IMR-90 (cell line): ENCODE measurements around the gene CNGB1. TPM values are rescaled to one million over a fixed set of nuclear protein-coding genes. Genes with fewer than 3 reads are reported as not detected.

ENCODE experiments used
- ATAC-seq: fragments of 200-7000 bp; cut with Tn5 transposase; 2 replicates; pipeline ENCODE4 v1.9.1; 2020; ENCODE audit warnings: low read depth, mild to moderate bottlenecking, moderate library complexity
- BruUV-seq: library from RNA; stranded (reverse); fragments of 400-500 nt; replicated peaks from 2 replicates; lab custom pipeline; 2021; lab: Mats Ljungman, UMichigan
- CTCF ChIA-PET: fragments of 300-600 bp; formaldehyde crosslinking; extraction: SDS; loops from one replicate; lab custom pipeline; 2021; ENCODE audit warnings: antibody characterized with exemption; lab: Yijun Ruan, JAX
- POLR2A ChIA-PET: fragments of 300-600 bp; sonication (Branson Sonifier 250); formaldehyde crosslinking; loops from one replicate; lab custom pipeline; 2022; ENCODE audit warnings: antibody characterized with exemption; ENCODE audit not compliant: unreplicated experiment; lab: Charles Lee
- DNase-seq: peaks from one replicate; pipeline ENCODE4 v3.0.0; 2013
- H2AFZ ChIP-seq: replicated peaks from 2 replicates; pipeline ENCODE3; 2013; ENCODE audit warnings: low read length, mild to moderate bottlenecking; ENCODE audit not compliant: poor library complexity
- H2AK5ac ChIP-seq: 2 replicates; pipeline ENCODE4 v1.6.1; 2013; ENCODE audit warnings: low read depth, low read length, inconsistent platforms
- H2AK9ac ChIP-seq: replicated peaks from 2 replicates; pipeline ENCODE3; 2013; ENCODE audit warnings: mild to moderate bottlenecking, low read depth, low read length, moderate library complexity; ENCODE audit not compliant: poor library complexity
- H2BK120ac ChIP-seq: 2 replicates; pipeline ENCODE4 v1.6.1; 2013; ENCODE audit warnings: low read depth, low read length, inconsistent platforms
- H2BK15ac ChIP-seq: 3 replicates; pipeline ENCODE4 v1.6.1; 2013; ENCODE audit warnings: low read depth, low read length, inconsistent platforms
- H2BK20ac ChIP-seq: 2 replicates; pipeline ENCODE4 v1.6.1; 2013; ENCODE audit warnings: low read depth, mild to moderate bottlenecking, inconsistent platforms, low read length, moderate library complexity
- H2BK5ac ChIP-seq: 2 replicates; pipeline ENCODE4 v1.6.1; 2013; ENCODE audit warnings: mild to moderate bottlenecking, low read depth, low read length, inconsistent platforms; ENCODE audit not compliant: poor library complexity, severe bottlenecking
- H3K14ac ChIP-seq: replicated peaks from 2 replicates; pipeline ENCODE4 v1.6.1; 2013; ENCODE audit warnings: low read depth, low read length, inconsistent platforms
- H3K18ac ChIP-seq: 2 replicates; pipeline ENCODE4 v1.6.1; 2013; ENCODE audit warnings: low read depth, low read length, control low read depth
- H3K23ac ChIP-seq: 2 replicates; pipeline ENCODE4 v1.6.1; 2013; ENCODE audit warnings: low read depth, low read length, inconsistent platforms
- H3K27ac ChIP-seq: 2 replicates; pipeline ENCODE4 v1.5.1; 2013; ENCODE audit warnings: mild to moderate bottlenecking, control low read depth, low read length; ENCODE audit not compliant: insufficient read depth
- H3K27me3 ChIP-seq: 2 replicates; pipeline ENCODE4 v1.6.1; 2013; ENCODE audit warnings: low read length; ENCODE audit not compliant: control insufficient read depth, insufficient read depth
- H3K36me3 ChIP-seq: 2 replicates; pipeline ENCODE4 v1.6.1; 2013; ENCODE audit warnings: low read length, mixed read lengths; ENCODE audit not compliant: control insufficient read depth, insufficient read depth
- H3K4ac ChIP-seq: 2 replicates; pipeline ENCODE4 v1.6.1; 2013; ENCODE audit warnings: low read depth, low read length, inconsistent platforms
- H3K4me1 ChIP-seq: 2 replicates; pipeline ENCODE4 v1.6.1; 2013; ENCODE audit warnings: low read length, mixed read lengths; ENCODE audit not compliant: control insufficient read depth, insufficient read depth
- H3K4me2 ChIP-seq: 2 replicates; pipeline ENCODE4 v1.6.1; 2013; ENCODE audit warnings: low read depth, mild to moderate bottlenecking, control low read depth, low read length, moderate library complexity
- H3K4me3 ChIP-seq: 2 replicates; pipeline ENCODE4 v1.5.1; 2013; ENCODE audit warnings: low read depth, mild to moderate bottlenecking, control low read depth, low read length, moderate library complexity; ENCODE audit not compliant: insufficient read depth
- H3K56ac ChIP-seq: 2 replicates; pipeline ENCODE4 v1.6.1; 2013; ENCODE audit warnings: low read length, inconsistent platforms; ENCODE audit not compliant: insufficient read depth; ENCODE audit errors: extremely low read depth
- H3K79me1 ChIP-seq, 2 experiments: 2 replicates each; pipeline ENCODE4 v1.6.1; 2013; ENCODE audit warnings: low read length in 2 of 2, inconsistent platforms in 1 of 2, low read depth in 1 of 2
- H3K9ac ChIP-seq: 2 replicates; pipeline ENCODE4 v1.6.1; 2013; ENCODE audit warnings: low read depth, low read length, control low read depth
- H3K9me1 ChIP-seq: 2 replicates; pipeline ENCODE4 v1.6.1; 2013; ENCODE audit warnings: low read length, inconsistent platforms; ENCODE audit not compliant: insufficient read depth
- H3K9me3 ChIP-seq: 2 replicates; pipeline ENCODE4 v1.6.1; 2013; ENCODE audit warnings: low read length; ENCODE audit not compliant: control insufficient read depth, insufficient read depth
- H4K20me1 ChIP-seq: 2 replicates; pipeline ENCODE4 v1.6.1; 2013; ENCODE audit warnings: low read length, inconsistent platforms; ENCODE audit not compliant: insufficient read depth
- H4K5ac ChIP-seq: 2 replicates; pipeline ENCODE4 v1.6.1; 2013; ENCODE audit warnings: mild to moderate bottlenecking, low read depth, low read length, control low read depth
- H4K8ac ChIP-seq, 2 experiments: 2 replicates each; pipeline ENCODE4 v1.6.1; 2013; ENCODE audit warnings: low read depth in 2 of 2, low read length in 2 of 2, control low read depth in 1 of 2, inconsistent platforms in 1 of 2
- H4K91ac ChIP-seq: 2 replicates; pipeline ENCODE4 v1.6.1; 2013; ENCODE audit warnings: low read depth, low read length, inconsistent platforms; ENCODE audit not compliant: insufficient read depth
- BHLHE40 ChIP-seq: fragments of 150-350 bp; IDR thresholded peaks from 2 replicates; pipeline ENCODE4 v1.6.1; 2016; ENCODE audit warnings: mild to moderate bottlenecking, low read depth, low read length
- CEBPB ChIP-seq: IDR thresholded peaks from 2 replicates; pipeline ENCODE4 v1.6.1; 2012; ENCODE audit warnings: low read depth, low read length, improper control_type of control experiment
- CHD1 ChIP-seq: IDR thresholded peaks from 2 replicates; pipeline ENCODE4 v1.6.1; 2012; ENCODE audit warnings: low read depth, low read length, improper control_type of control experiment
- CTCF ChIP-seq: conservative IDR thresholded peaks from 2 replicates; pipeline ENCODE4 v1.5.1; 2012; ENCODE audit warnings: mild to moderate bottlenecking, low read depth, low read length, improper control_type of control experiment
- ELK1 ChIP-seq: fragments of 150-350 bp; IDR thresholded peaks from 2 replicates; pipeline ENCODE4 v1.6.1; 2016; ENCODE audit warnings: low read depth, mild to moderate bottlenecking, low read length, moderate library complexity, borderline replicate concordance
- FOS ChIP-seq: fragments of 150-350 bp; IDR thresholded peaks from 2 replicates; pipeline ENCODE4 v1.6.1; 2016; ENCODE audit warnings: low read depth, low read length
- MAFK ChIP-seq: IDR thresholded peaks from 2 replicates; pipeline ENCODE4 v1.6.1; 2012; ENCODE audit warnings: low read depth, low read length, improper control_type of control experiment
- MAZ ChIP-seq: IDR thresholded peaks from 2 replicates; pipeline ENCODE4 v1.6.1; 2012; ENCODE audit warnings: low read depth, mild to moderate bottlenecking, low read length, improper control_type of control experiment, moderate library complexity, borderline replicate concordance
- MXI1 ChIP-seq: IDR thresholded peaks from 2 replicates; pipeline ENCODE4 v1.6.1; 2012; ENCODE audit warnings: low read depth, mild to moderate bottlenecking, low read length, moderate library complexity, borderline replicate concordance
- NFE2L2 ChIP-seq: fragments of 150-350 bp; IDR thresholded peaks from 2 replicates; pipeline ENCODE4 v1.6.1; 2016; ENCODE audit warnings: low read depth, mild to moderate bottlenecking, low read length
- POLR2A ChIP-seq: IDR thresholded peaks from 2 replicates; pipeline ENCODE4 v1.6.1; 2012; ENCODE audit warnings: mild to moderate bottlenecking, low read depth, low read length
- RAD21 ChIP-seq: IDR thresholded peaks from 2 replicates; pipeline ENCODE4 v1.6.1; 2012; ENCODE audit warnings: low read length, improper control_type of control experiment
- RCOR1 ChIP-seq: IDR thresholded peaks from 2 replicates; pipeline ENCODE4 v1.6.1; 2012; ENCODE audit warnings: mild to moderate bottlenecking, low read length, improper control_type of control experiment; ENCODE audit not compliant: insufficient replicate concordance
- RFX5 ChIP-seq: IDR thresholded peaks from 2 replicates; pipeline ENCODE4 v1.8.0; 2012; ENCODE audit warnings: low read depth, mild to moderate bottlenecking, low read length, moderate library complexity
- SMC3 ChIP-seq: fragments of 150-350 bp; IDR thresholded peaks from 2 replicates; pipeline ENCODE4 v1.6.1; 2016; ENCODE audit warnings: low read depth, mild to moderate bottlenecking, antibody characterized with exemption, low read length, moderate library complexity
- WGBS, 2 experiments: methylation state at CpG; one replicate each; pipeline versions ENCODE4 v1.1.5 to v1.1.7; 2013; ENCODE audit warnings: missing lambda C conversion rate in 2 of 2; ENCODE audit not compliant: insufficient read length in 1 of 2; ENCODE audit errors: extremely low coverage in 2 of 2; 5-methylcytosine and 5-hydroxymethylcytosine counted together
- dilution Hi-C: fragments of 300-500 bp; cut with HindIII; formaldehyde crosslinking; loops from one replicate; pipeline ENCODE4 v1.14.3; 2018; ENCODE audit warnings: low sequenced_read_pairs; ENCODE audit not compliant: unreplicated experiment
- in situ Hi-C: fragments of 300-500 bp; cut with MboI; formaldehyde crosslinking; loops from 3 replicates; pipeline ENCODE4 v1.14.3; 2019; ENCODE audit warnings: low sequenced_read_pairs, inconsistent platforms, mixed read lengths
- intact Hi-C: fragments of 100-400 bp; cut with micrococcal nuclease; formaldehyde crosslinking; loops from 2 replicates; pipeline ENCODE4 v1.10.0; 2022
- polyA plus RNA-seq, 3 experiments: library from polyadenylated mRNA; depleted of rRNA; stranded (reverse); fragments of >200 nt; gene quantifications; 2 replicates each; pipeline ENCODE4 v1.2.3, GENCODE V29; 2012; ENCODE audit warnings: low replicate concordance in 1 of 3
- total RNA-seq: library from RNA; depleted of rRNA; stranded (reverse); fragments of >200 nt; gene quantifications from 2 replicates; pipeline ENCODE4 v1.2.3, GENCODE V29; 2012
- TF ChIP-seq, protein P1 (sequence below): fragments of 150-350 bp; IDR thresholded peaks from 2 replicates; pipeline ENCODE4 v1.6.1; 2017; ENCODE audit warnings: mild to moderate bottlenecking, antibody characterized with exemption, low read length, low read depth

CNGB1 gene
- total and polyA plus RNA-seq, 2 of the 4 experiments (the other 2 are of a cell fraction), result not detected

DNA sequence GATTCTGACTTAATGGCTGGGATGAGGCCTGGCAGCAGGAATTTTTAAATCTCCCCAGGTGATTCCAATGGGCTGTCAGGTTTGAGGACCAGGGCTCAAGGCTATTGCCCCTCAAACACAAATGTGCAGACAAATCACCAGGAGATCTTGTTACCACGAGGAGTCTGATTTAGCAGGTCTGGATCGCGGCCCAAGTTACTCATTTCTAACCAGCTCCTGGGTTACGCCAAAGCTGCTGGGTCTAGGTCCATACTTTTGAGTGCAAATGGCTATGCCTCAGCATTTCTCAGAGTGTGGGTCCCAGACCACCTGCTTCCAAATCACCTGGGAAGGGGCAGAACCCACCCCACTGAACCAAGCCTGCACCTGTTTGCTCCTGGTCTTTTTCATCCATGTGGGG lies 33.1 kb downstream of the CNGB1 start:
- Histone ChIP-seq H2AK5ac (no peak overlapping the region), H4K20me1 (no peaks in the 10 kb centered on the region), H4K8ac (no peak overlapping the region), H3K18ac (no peak overlapping the region), H3K14ac (no peak overlapping the region), H2BK20ac (no peak overlapping the region), H2AK9ac (no peak overlapping the region), H3K9ac (no peak overlapping the region), H3K4ac (no peak overlapping the region), H3K27me3 (peaks cover 20% of the 10 kb centered on the region), H3K9me3 (no peaks in the 10 kb centered on the region), H2AFZ (no peak overlapping the region), H3K56ac (no peak overlapping the region), H2BK5ac (no peak overlapping the region), H4K91ac (no peak overlapping the region), H3K27ac (no peak overlapping the region), H3K79me1 (no peaks in the 10 kb centered on the region), H3K9me1 (no peaks in the 10 kb centered on the region), H2BK15ac (no peak overlapping the region), H2BK120ac (no peak overlapping the region), H3K23ac (no peak overlapping the region), H3K4me3 (no peak overlapping the region), H4K5ac (no peak overlapping the region), H3K4me2 (no peak overlapping the region), H3K36me3 (no peaks in the 10 kb centered on the region), H3K4me1 (no peaks in the 10 kb centered on the region)
- ATAC-seq (no peak), DNase-seq (no peak)
- dilution Hi-C loops, result no loop called here
- ChIA-PET POLR2A (no interaction called here), CTCF (no interaction called here)
- intact Hi-C loops, result no loop called here
- no TSS peak for BruUV-seq
- 75% methylated on average over 4 of the region's 4 CpGs; no CpG with 5 or more reads in 1 of the 2 experiments for WGBS, 2 experiments
- in situ Hi-C loops, result no loop called here
- TF ChIP-seq RFX5 (no peak), CTCF (no peak), CEBPB (no peak), FOS (no peak), MAZ (no peak), RAD21 (no peak), POLR2A (no peak), BHLHE40 (no peak), MXI1 (no peak), SMC3 (no peak), ELK1 (no peak), NFE2L2 (no peak), RCOR1 (no peak), CHD1 (no peak), MAFK (no peak)
- TF ChIP-seq, protein P1, sequence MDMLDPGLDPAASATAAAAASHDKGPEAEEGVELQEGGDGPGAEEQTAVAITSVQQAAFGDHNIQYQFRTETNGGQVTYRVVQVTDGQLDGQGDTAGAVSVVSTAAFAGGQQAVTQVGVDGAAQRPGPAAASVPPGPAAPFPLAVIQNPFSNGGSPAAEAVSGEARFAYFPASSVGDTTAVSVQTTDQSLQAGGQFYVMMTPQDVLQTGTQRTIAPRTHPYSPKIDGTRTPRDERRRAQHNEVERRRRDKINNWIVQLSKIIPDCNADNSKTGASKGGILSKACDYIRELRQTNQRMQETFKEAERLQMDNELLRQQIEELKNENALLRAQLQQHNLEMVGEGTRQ, result no peak
